NT2/D1 (cell line): ENCODE measurements around the gene SH3BP4.

Source experiments
- SUZ12 ChIP-seq: IDR thresholded peaks from 2 replicates; pipeline ENCODE4 v1.6.1; 2011; ENCODE audit not compliant: insufficient read length, insufficient read depth; ENCODE audit errors: extremely low read depth
- YY1 ChIP-seq: IDR thresholded peaks from 2 replicates; pipeline ENCODE4 v1.6.1; 2011; ENCODE audit not compliant: insufficient read length, insufficient read depth
- ZNF274 ChIP-seq: IDR thresholded peaks from 2 replicates; pipeline ENCODE4 v1.6.1; 2011; ENCODE audit warnings: mild to moderate bottlenecking, low read depth, low read length

GRCh38 chr2:234940527-234940926, 11.3 kb upstream of the SH3BP4 start:
- TF ChIP-seq ZNF274 (no peak), SUZ12 (no peak), YY1 (no peak)
